Neutrophil (primary cell): ENCODE measurements around the gene MFAP2.
"Not testable (repeated sequence)": the region's sequence is repeated elsewhere in the genome, so short reads cannot be mapped to it uniquely, and the experiment has no call there.

Source experiments
- H3K27ac ChIP-seq: fragments of 200-600 bp; sonication (generic); 2 replicates; pipeline ENCODE4 v1.5.1; 2016; ENCODE audit warnings: mild to moderate bottlenecking, moderate library complexity
- H3K27me3 ChIP-seq: fragments of 200-600 bp; sonication (generic); 2 replicates; pipeline ENCODE4 v1.6.0; 2016; ENCODE audit warnings: mild to moderate bottlenecking
- H3K36me3 ChIP-seq: fragments of 200-600 bp; sonication (generic); 2 replicates; pipeline ENCODE4 v1.5.1; 2017
- H3K4me1 ChIP-seq, 2 experiments: fragments of 200-600 bp in 1 of 2; sonication (generic) in 1 of 2; 1 replicate in 1 of 2; 2 replicates in 1 of 2; pipeline versions ENCODE4 v1.5.1 to v1.6.1; 2013 to 2016; ENCODE audit warnings: low read depth in 1 of 2, low read length in 1 of 2, mild to moderate bottlenecking in 1 of 2, moderate library complexity in 1 of 2; ENCODE audit not compliant: control insufficient read depth in 1 of 2, insufficient read depth in 1 of 2
- H3K4me3 ChIP-seq, 2 experiments: fragments of 200-600 bp in 1 of 2; sonication (generic) in 1 of 2; 1 replicate in 1 of 2; 2 replicates in 1 of 2; pipeline ENCODE4 v1.5.1; 2013 to 2016; ENCODE audit warnings: low read depth in 1 of 2, low read length in 1 of 2, mild to moderate bottlenecking in 1 of 2, moderate library complexity in 1 of 2
- H3K9me3 ChIP-seq: fragments of 200-600 bp; sonication (generic); 2 replicates; pipeline ENCODE4 v1.5.1; 2016
- TF ChIP-seq, protein P1 (sequence below): fragments of 200-600 bp; sonication (generic); IDR thresholded peaks from 2 replicates; pipeline ENCODE4 v1.5.1; 2016; ENCODE audit warnings: antibody characterized with exemption

MFAP2 gene

DNA sequence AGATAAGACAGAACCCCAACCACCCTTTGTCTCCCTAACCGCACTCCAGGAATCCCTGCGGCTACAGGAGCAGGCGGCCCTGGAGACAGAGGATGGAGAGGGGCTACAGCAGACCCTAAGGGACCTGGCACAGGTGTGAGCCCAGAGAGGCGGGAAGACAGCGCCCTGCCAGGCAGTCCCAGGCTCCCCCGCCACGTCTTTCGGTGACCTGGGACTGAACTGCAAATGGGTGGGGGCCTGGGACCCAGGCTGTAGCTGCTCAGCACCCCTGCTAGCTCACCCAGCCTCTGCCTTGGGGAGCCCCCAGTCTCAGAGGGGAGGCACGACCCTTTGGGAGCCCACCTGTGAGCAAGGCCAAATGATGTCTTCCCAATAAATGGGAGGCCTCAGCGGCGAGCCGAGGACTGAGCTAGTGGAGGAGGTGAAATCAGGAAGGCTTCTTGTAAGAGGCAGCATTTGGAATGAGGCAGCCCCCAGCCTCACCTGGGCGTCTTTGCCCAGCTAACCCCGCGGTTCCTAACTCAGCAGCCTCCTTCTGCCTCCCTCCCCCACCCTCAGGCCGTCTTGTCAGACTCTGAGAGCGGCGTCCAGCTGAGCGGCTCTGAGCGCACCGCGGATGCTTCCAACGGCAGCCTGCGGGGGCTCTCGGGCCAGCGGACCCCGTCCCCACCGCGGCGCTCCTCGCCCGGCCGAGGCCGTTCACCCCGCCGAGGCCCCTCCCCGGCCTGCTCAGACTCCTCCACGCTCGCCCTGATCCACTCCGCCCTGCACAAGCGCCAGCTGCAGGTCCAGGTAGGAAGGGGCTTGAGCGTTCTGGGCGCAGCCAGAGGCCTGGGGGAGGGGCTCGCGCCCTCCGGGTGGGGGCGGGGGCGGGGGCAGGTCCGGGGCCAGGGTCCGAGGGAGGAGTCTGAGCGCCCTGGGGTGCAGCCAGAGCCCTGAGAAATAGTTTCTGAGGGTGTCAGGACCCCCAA is 41.8 kb downstream of the MFAP2 start:
- no peaks in the 10 kb centered on the region for H3K27me3 ChIP-seq
- H3K9me3 ChIP-seq = no peaks in the 10 kb centered on the region
- no peaks in the 10 kb centered on the region for H3K36me3 ChIP-seq
- H3K27ac ChIP-seq = no peak overlapping the region
- no peak overlapping the region for H3K4me3 ChIP-seq
- TF ChIP-seq, protein P1, sequence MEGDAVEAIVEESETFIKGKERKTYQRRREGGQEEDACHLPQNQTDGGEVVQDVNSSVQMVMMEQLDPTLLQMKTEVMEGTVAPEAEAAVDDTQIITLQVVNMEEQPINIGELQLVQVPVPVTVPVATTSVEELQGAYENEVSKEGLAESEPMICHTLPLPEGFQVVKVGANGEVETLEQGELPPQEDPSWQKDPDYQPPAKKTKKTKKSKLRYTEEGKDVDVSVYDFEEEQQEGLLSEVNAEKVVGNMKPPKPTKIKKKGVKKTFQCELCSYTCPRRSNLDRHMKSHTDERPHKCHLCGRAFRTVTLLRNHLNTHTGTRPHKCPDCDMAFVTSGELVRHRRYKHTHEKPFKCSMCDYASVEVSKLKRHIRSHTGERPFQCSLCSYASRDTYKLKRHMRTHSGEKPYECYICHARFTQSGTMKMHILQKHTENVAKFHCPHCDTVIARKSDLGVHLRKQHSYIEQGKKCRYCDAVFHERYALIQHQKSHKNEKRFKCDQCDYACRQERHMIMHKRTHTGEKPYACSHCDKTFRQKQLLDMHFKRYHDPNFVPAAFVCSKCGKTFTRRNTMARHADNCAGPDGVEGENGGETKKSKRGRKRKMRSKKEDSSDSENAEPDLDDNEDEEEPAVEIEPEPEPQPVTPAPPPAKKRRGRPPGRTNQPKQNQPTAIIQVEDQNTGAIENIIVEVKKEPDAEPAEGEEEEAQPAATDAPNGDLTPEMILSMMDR = no peak
- no peaks in the 10 kb centered on the region for H3K4me1 ChIP-seq

DNA sequence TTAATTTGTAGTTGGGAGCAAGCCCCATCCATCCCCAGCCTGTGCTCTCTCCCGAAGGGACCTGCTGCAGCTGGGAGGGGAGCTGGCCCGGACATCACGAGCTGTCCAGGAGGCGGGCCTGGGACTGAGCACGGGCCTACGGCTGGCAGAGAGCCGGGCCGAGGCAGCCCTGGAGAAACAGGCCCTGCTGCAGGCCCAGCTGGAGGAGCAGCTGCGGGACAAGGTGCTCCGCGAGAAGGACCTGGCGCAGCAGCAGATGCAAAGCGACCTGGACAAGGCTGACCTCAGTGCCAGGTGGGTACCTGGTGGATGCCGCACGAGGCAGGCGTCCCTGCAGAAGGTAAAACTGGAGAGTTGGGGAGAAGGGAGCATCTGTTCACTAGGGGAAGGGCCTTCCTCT is 43.8 kb downstream of the MFAP2 start:
- H3K36me3 ChIP-seq, H3K27ac ChIP-seq, H3K27me3 ChIP-seq, H3K4me3 ChIP-seq, H3K4me1 ChIP-seq, H3K9me3 ChIP-seq: not testable (repeated sequence)

DNA sequence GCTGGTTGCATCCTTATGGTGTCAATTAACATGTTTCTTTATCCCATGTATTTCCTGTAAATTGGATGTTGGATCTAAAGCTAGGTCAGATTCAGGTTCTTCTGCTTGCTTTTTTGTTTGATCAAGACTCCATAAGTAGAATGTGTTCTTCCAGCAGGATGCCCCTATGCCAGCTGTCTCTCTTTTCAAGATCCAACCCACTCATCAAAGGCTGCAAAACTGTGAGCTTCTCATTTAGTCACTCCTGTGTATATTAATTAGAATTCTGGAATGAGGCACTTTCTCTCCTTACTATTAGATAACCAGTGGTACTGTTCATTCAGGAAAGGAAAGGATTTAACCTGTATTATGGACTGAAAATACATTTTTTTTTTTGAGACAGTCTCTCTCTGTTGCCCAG is 46.5 kb downstream of the MFAP2 start:
- H3K4me1 ChIP-seq, H3K9me3 ChIP-seq, H3K36me3 ChIP-seq, H3K27me3 ChIP-seq, H3K27ac ChIP-seq, H3K4me3 ChIP-seq: not testable (repeated sequence)

DNA sequence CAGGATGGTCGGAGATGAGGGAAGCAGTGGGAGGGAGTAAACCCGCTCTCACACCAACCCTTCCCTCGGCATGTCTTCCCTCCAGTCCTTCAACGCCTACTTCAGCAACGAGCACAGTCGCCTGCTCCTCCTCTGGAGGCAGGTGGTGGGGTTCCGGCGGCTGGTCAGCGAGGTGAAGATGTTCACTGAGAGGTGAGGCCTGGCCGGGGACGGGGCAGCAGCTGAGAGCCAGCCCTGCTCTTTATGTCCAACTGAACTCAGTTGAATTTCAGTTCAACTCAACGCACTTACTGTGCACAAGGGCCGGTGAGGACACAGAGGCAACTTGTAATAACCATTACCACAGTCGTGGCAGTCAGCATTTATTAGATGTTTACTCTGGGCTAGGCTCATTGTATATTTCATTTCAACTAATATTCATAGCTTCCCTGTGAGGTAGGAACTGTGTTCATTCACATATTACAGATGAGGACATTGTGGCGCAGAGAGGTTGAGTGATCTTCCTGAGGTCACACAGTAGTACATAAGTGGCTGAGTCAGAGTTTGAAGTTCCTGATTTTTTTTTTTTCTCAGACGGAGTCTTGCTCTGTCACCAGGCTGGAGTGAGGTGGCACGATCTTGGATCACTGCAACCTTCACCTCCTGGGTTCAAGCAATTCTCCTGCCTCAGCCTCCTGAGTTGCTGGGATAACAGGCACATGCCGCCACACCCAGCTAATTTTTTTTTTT is 49.0 kb downstream of the MFAP2 start:
- H3K27ac ChIP-seq, H3K9me3 ChIP-seq, H3K27me3 ChIP-seq, H3K4me3 ChIP-seq, H3K36me3 ChIP-seq, H3K4me1 ChIP-seq: not testable (repeated sequence)

DNA sequence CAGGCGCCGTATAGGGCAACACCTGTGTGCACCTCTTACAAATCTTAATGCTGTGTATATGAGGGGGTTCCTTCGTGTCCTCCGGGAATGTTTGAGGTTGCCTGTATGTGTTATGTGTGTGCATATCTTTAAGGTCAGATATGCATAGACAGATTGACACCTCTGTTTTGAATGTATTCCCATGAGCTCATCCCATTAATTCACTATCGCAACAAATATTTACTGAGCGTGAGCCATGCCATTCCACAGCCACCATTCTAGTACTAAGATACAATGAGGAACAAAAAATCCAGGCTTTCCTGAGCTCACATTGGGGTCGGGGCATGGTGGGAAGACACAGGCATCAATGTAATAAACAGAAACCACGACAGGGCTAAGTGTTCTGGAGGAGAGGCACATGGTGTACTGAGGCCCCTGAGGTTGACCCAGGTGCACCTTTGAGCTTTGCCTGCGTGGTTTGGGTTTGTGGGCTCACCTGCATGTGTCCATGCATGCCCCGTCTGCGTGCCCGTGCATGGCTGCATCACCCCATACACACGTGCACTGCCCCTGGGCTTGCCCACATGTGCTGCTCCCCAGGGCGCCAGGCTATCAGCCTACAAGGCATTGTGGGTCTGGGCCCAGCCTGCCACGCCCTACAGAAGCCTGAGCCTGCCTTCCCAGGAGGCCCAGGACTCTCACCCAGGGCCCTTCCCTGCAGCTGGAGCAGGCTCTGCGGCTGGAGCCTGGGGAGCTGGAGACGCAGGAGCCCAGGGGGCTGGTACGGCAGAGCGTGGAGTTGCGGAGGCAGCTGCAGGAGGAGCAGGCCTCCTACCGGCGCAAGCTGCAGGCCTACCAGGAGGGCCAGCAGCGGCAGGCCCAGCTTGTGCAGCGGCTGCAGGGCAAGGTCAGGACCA is 51.0 kb downstream of the MFAP2 start:
- H3K36me3 ChIP-seq, H3K4me1 ChIP-seq, H3K27ac ChIP-seq, H3K4me3 ChIP-seq, H3K27me3 ChIP-seq, H3K9me3 ChIP-seq: not testable (repeated sequence)

DNA sequence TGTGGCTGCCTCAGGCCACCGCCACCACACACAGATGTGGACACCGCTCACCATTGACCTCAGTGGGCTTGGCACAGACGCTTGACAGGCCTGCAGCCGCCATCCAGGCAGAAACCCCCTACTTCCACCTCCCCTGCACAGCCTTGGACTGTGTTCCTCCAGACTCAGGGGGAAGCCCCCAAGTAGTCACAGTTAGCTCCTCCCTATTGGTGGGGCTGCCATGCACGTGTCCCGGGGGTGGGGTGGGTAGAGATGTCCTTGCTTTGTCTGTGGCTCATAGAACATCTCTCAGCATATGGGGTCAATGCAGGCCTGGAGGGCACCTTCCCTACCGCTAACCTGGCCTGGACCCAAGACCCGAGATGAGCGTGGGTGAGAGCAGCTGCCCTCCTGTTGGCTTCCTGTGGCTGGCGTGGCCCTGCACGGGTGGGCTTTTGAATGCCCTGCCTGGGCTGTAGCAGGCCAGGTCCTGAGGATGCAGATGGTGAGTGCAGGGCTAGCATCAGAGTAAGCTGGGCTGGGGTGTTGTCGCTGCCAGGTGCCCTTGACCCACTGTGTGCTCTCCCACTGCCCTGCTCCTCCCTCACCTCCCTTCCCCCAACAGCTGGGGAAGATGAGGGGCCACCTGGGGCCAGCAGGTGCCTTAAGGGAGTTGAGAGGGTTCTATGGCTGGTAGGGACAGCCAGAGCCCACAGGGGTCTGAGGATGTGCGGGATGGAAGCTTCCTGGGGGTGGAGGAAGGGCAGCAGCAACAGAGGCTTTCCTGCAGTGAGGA is 52.5 kb downstream of the MFAP2 start:
- Histone ChIP-seq H3K36me3 (no peaks in the 10 kb centered on the region), H3K27ac (no peak overlapping the region), H3K4me3 (no peak overlapping the region), H3K4me1 (peaks cover 0 to 4% of the 10 kb centered on the region in 2 experiments), H3K27me3 (peaks cover 5% of the 10 kb centered on the region), H3K9me3 (no peaks in the 10 kb centered on the region)
- TF ChIP-seq, protein P1 = no peak

DNA sequence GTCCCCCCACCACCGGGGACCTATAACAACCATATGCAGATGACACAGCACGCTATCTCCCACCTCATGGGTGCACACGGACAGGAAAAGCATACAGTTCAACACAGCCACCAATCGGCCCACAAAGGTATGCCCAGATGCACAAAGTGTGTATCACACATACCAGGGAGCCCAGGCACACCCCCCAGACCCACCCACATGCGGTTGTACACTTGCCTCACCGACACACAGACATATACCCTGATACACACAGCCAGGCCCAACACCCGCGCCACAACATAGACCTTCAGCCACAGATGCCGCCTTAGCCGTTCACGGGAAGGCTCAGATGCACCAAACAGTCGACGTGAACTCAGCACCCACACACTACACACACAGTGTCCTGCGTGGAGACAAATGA is 53.2 kb downstream of the MFAP2 start:
- H3K9me3 ChIP-seq = no peaks in the 10 kb centered on the region
- H3K4me3 ChIP-seq = no peak overlapping the region
- H3K36me3 ChIP-seq = no peaks in the 10 kb centered on the region
- peaks cover 0 to 5% of the 10 kb centered on the region in 2 experiments for H3K4me1 ChIP-seq
- no peak overlapping the region for H3K27ac ChIP-seq
- peaks cover 11% of the 10 kb centered on the region for H3K27me3 ChIP-seq
- TF ChIP-seq, protein P1 = no peak
